GM10266 (cell line): Measurements from ENCODE around the gene ORM1.
A peak's percentile ranks its signal among the peaks of the same experiment; 100 is the strongest.

ENCODE experiments used
- DNase-seq: peaks from one replicate; pipeline ENCODE4 v3.0.0; 2012; ENCODE audit errors: extremely low spot score
- CTCF ChIP-seq: IDR thresholded peaks from 2 replicates; pipeline ENCODE4 v1.5.1; 2012; ENCODE audit warnings: mild to moderate bottlenecking, low read depth; ENCODE audit not compliant: control insufficient read depth, insufficient read depth; ENCODE audit errors: missing control alignments

The ORM1 gene

GRCh38 chr9:114334490-114334889, 11.6 kb downstream of the ORM1 start:
- no peak for DNase-seq
- TF ChIP-seq CTCF: no peak

- TF ChIP-seq CTCF: no peak
- no peak for DNase-seq
Measured at GRCh38 chr9:114335745-114336144, 12.8 kb downstream of the ORM1 start.

- TF ChIP-seq CTCF: no peak
- no peak for DNase-seq
Measured at GRCh38 chr9:114336157-114336556, 13.3 kb downstream of the ORM1 start.

- no peak for DNase-seq
- TF ChIP-seq CTCF: no peak
Measured at GRCh38 chr9:114336699-114337395, 13.9 kb downstream of the ORM1 start.

GRCh38 chr9:114338187-114338586, 15.3 kb downstream of the ORM1 start:
- no peak for TF ChIP-seq CTCF
- no peak for DNase-seq

- peak; percentile 88 for DNase-seq
- peak; percentile 89 for TF ChIP-seq CTCF
Measured at GRCh38 chr9:114339130-114339908, 16.4 kb downstream of the ORM1 start.
